M059J (cell line): ENCODE results near the gene NOBOX. TPM values are rescaled to one million over a fixed set of nuclear protein-coding genes. Genes with fewer than 3 reads are reported as not detected.
"Not testable (repeated sequence)": the region's sequence is repeated elsewhere in the genome, so short reads cannot be mapped to it uniquely, and the experiment has no call there.

Source experiments
- DNase-seq: peaks from one replicate; pipeline ENCODE4 v3.0.0-alpha.2; 2012; ENCODE audit warnings: low read depth
- total RNA-seq: library from RNA; depleted of rRNA; stranded (reverse); fragments of >200 nt; shearing (Covaris generic); gene quantifications from 2 replicates; pipeline ENCODE4 v1.2.3, GENCODE V29; 2014

NOBOX gene
- total RNA-seq, 1 experiment from 2014 or later = not detected

- peak; percentile 57 for DNase-seq
Measured at GRCh38 chr7:144391823-144392255, 11.7 kb downstream of the NOBOX start.

- no peak for DNase-seq
Measured at GRCh38 chr7:144391014-144391413, 12.5 kb downstream of the NOBOX start.

- no peak for DNase-seq
Measured at GRCh38 chr7:144390481-144390880, 13.0 kb downstream of the NOBOX start.

- peak; percentile 58 for DNase-seq
Measured at GRCh38 chr7:144388950-144389349, 14.5 kb downstream of the NOBOX start.

GRCh38 chr7:144386741-144387140, 16.8 kb downstream of the NOBOX start:
- DNase-seq = peak; percentile 45

- DNase-seq = peak; percentile 82
Measured at GRCh38 chr7:144384555-144385245, 18.8 kb downstream of the NOBOX start.

- DNase-seq = peak; percentile 86
Measured at GRCh38 chr7:144384071-144384470, 19.4 kb downstream of the NOBOX start.

GRCh38 chr7:144379776-144380384, 23.6 kb downstream of the NOBOX start:
- no peak for DNase-seq

GRCh38 chr7:144378651-144379050, 24.8 kb downstream of the NOBOX start:
- DNase-seq = peak; percentile 68

- not testable (repeated sequence) for DNase-seq
Measured at GRCh38 chr7:144369221-144369620, 34.3 kb downstream of the NOBOX start.

- DNase-seq = not testable (repeated sequence)
Measured at GRCh38 chr7:144367250-144367649, 36.2 kb downstream of the NOBOX start.

GRCh38 chr7:144365523-144365922, 38.0 kb downstream of the NOBOX start:
- not testable (repeated sequence) for DNase-seq

- DNase-seq = not testable (repeated sequence)
Measured at GRCh38 chr7:144362061-144362460, 41.4 kb downstream of the NOBOX start.

- DNase-seq = not testable (repeated sequence)
Measured at GRCh38 chr7:144356860-144357259, 46.6 kb downstream of the NOBOX start.

GRCh38 chr7:144356185-144356584, 47.3 kb downstream of the NOBOX start:
- not testable (repeated sequence) for DNase-seq

- DNase-seq = not testable (repeated sequence)
Measured at GRCh38 chr7:144355176-144355822, 48.2 kb downstream of the NOBOX start, which contains the start of gene ARHGEF5. ARHGEF5 (plus strand) TSS chr7:144355402; CDS start chr7:144362670, 7,268 bp downstream.

- DNase-seq = peak; percentile 26
Measured at GRCh38 chr7:144351667-144352066, 51.8 kb downstream of the NOBOX start.

- DNase-seq = not testable (repeated sequence)
Measured at GRCh38 chr7:144348625-144349024, 54.9 kb downstream of the NOBOX start.
